SU-DHL-6 (cell line): Measurements from ENCODE around the gene KAZN.

ENCODE experiments used
- H2AFZ ChIP-seq: fragments of 200-600 bp; sonication (generic); 2 replicates; pipeline ENCODE4 v1.6.1; 2014; ENCODE audit warnings: low read depth, mild to moderate bottlenecking, moderate library complexity, mixed read lengths, antibody characterized with exemption, low read length; ENCODE audit not compliant: severe bottlenecking
- H3F3A ChIP-seq: fragments of 200-600 bp; shearing (Covaris generic); 2 replicates; pipeline ENCODE4 v1.6.0; 2016; ENCODE audit warnings: antibody characterized with exemption, mild to moderate bottlenecking; ENCODE audit not compliant: insufficient read depth
- H3K27ac ChIP-seq: fragments of 200-600 bp; sonication (generic); 2 replicates; pipeline ENCODE4 v1.5.1; 2016; ENCODE audit warnings: low read depth, mild to moderate bottlenecking, low read length, moderate library complexity, mixed read lengths
- H3K27me3 ChIP-seq: fragments of 200-600 bp; sonication (generic), shearing (Covaris generic); 2 replicates; pipeline ENCODE4 v1.6.0; 2014; ENCODE audit warnings: mild to moderate bottlenecking, low read length
- H3K36me3 ChIP-seq: fragments of 200-600 bp; sonication (generic); 2 replicates; pipeline ENCODE4 v1.6.1; 2014; ENCODE audit warnings: mild to moderate bottlenecking, low read length, mixed read lengths
- H3K4me2 ChIP-seq: fragments of 300-600, 200-600 bp; shearing (Covaris generic), sonication (generic); 2 replicates; pipeline ENCODE4 v1.6.0; 2014; ENCODE audit warnings: low read length, low read depth, mild to moderate bottlenecking; ENCODE audit not compliant: poor library complexity, severe bottlenecking
- H3K4me3 ChIP-seq: fragments of 200-600 bp; sonication (generic); 2 replicates; pipeline ENCODE4 v1.5.1; 2014; ENCODE audit warnings: antibody characterized with exemption, low read length, mild to moderate bottlenecking, mixed read lengths; ENCODE audit not compliant: insufficient read depth, poor library complexity, severe bottlenecking
- H3K79me2 ChIP-seq: fragments of 200-600 bp; sonication (generic); 2 replicates; pipeline ENCODE4 v1.6.1; 2014; ENCODE audit warnings: mild to moderate bottlenecking, low read length, moderate library complexity; ENCODE audit not compliant: insufficient read depth
- H3K9ac ChIP-seq: fragments of 200-600 bp; sonication (generic); 2 replicates; pipeline ENCODE4 v1.7.0; 2014; ENCODE audit warnings: mild to moderate bottlenecking, low read length
- H3K9me2 ChIP-seq: fragments of 200-600 bp; sonication (generic); replicated peaks from 2 replicates; pipeline ENCODE4 v1.6.1; 2014; ENCODE audit warnings: low read length; ENCODE audit not compliant: insufficient read depth
- H3K9me3 ChIP-seq: fragments of 200-600 bp; sonication (generic); 2 replicates; pipeline ENCODE4 v1.6.1; 2014; ENCODE audit warnings: low read length, mixed read lengths; ENCODE audit not compliant: insufficient read depth
- H4K20me1 ChIP-seq: fragments of 200-600 bp; sonication (generic); 2 replicates; pipeline ENCODE4 v1.6.1; 2014; ENCODE audit warnings: low read depth, mild to moderate bottlenecking, antibody characterized with exemption, low read length, moderate library complexity, mixed read lengths
- EZH2phosphoT487 ChIP-seq: fragments of 200-600 bp; sonication (generic), shearing (Covaris generic); conservative IDR thresholded peaks from 2 replicates; pipeline ENCODE4 v1.6.1; 2018; ENCODE audit warnings: mild to moderate bottlenecking, antibody characterized with exemption, low read length, moderate library complexity, mixed read lengths
- TF ChIP-seq, protein P1 (sequence below): fragments of 200-600 bp; sonication (generic); IDR thresholded peaks from one replicate; pipeline ENCODE4 v1.5.1; 2017; ENCODE audit warnings: antibody characterized with exemption, mild to moderate bottlenecking, low read length, moderate library complexity; ENCODE audit not compliant: insufficient read depth, poor library complexity, severe bottlenecking

Gene KAZN

DNA sequence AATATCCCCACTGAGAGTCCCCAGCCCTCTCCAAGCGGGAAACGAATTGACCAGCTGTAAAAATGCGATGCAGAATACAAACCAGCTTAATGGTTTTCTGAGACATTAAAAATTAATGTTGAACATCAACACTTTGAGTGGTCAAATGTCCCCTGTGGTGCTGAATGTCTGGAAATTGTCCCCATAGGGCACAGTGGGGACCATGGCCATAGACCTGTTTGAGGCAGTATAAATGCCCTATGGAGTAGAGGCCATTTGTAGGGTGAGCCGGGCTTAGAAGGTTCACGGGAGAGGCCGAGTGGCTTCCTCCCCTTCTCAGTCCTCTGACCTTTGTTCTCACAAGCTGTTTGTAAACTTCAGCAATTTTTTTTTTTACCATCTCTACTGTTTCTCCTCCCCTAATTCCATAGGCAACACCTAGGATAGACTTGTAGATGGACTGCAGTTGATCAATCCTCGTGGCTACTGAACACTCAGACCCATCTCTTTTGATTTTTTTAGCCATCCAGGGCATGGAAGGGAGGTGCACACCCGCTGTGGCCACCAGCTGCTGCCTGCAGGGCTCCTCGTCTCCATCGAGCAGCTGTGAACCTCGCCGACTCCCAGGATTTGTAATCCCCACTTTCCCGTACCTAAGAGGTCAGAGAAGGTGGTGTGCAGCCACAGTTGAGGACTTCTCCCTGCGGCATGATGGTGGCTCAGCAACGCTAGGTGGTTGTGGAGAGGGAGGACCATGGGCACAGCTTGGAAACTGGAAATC lies 41.0 kb downstream of the KAZN start:
- no peak overlapping the region for H3K27ac ChIP-seq
- no peaks in the 10 kb centered on the region for H4K20me1 ChIP-seq
- H3K4me3 ChIP-seq = no peak overlapping the region
- no peak for TF ChIP-seq EZH2phosphoT487
- TF ChIP-seq, protein P1, sequence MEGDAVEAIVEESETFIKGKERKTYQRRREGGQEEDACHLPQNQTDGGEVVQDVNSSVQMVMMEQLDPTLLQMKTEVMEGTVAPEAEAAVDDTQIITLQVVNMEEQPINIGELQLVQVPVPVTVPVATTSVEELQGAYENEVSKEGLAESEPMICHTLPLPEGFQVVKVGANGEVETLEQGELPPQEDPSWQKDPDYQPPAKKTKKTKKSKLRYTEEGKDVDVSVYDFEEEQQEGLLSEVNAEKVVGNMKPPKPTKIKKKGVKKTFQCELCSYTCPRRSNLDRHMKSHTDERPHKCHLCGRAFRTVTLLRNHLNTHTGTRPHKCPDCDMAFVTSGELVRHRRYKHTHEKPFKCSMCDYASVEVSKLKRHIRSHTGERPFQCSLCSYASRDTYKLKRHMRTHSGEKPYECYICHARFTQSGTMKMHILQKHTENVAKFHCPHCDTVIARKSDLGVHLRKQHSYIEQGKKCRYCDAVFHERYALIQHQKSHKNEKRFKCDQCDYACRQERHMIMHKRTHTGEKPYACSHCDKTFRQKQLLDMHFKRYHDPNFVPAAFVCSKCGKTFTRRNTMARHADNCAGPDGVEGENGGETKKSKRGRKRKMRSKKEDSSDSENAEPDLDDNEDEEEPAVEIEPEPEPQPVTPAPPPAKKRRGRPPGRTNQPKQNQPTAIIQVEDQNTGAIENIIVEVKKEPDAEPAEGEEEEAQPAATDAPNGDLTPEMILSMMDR = no peak
- H2AFZ ChIP-seq = no peak overlapping the region
- no peaks in the 10 kb centered on the region for H3K27me3 ChIP-seq
- H3K9me2 ChIP-seq = no peaks in the 10 kb centered on the region
- no peaks in the 10 kb centered on the region for H3F3A ChIP-seq
- H3K9me3 ChIP-seq = no peaks in the 10 kb centered on the region
- no peaks in the 10 kb centered on the region for H3K36me3 ChIP-seq
- no peak overlapping the region for H3K9ac ChIP-seq
- no peak overlapping the region for H3K4me2 ChIP-seq
- H3K79me2 ChIP-seq = no peaks in the 10 kb centered on the region

DNA sequence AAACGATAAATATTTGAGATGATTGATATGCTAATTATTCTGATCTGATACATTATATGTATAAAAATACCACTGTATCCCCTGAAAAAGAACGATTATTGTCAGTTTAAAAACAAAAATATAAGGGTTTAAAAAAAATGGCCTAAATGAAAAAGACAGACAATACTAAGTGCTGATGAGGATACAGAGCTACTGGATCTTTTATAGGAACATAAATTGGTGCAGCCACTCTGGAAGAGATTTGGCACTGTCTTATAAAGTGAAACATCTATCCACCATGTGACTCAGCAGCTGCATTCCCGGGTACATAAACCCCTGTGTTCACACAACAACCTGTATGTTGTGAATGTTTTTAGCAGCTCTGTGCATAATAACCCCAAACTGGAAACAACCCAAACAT lies 44.2 kb downstream of the KAZN start:
- no peaks in the 10 kb centered on the region for H4K20me1 ChIP-seq
- H3K27ac ChIP-seq = no peak overlapping the region

GRCh38 chr1:14646973-14647372 lies 48.5 kb downstream of the KAZN start:
- Histone ChIP-seq H3K9me2 (no peaks in the 10 kb centered on the region), H3F3A (no peaks in the 10 kb centered on the region), H4K20me1 (no peaks in the 10 kb centered on the region), H3K4me2 (no peak overlapping the region), H3K36me3 (no peaks in the 10 kb centered on the region), H3K9me3 (no peaks in the 10 kb centered on the region), H3K9ac (no peak overlapping the region), H3K4me3 (no peak overlapping the region), H3K27me3 (no peaks in the 10 kb centered on the region), H2AFZ (no peak overlapping the region), H3K27ac (no peak overlapping the region), H3K79me2 (no peaks in the 10 kb centered on the region)
- TF ChIP-seq EZH2phosphoT487 = no peak
- TF ChIP-seq, protein P1 = no peak

More for the DNA sequence above, 44.2 kb downstream of the KAZN start:
- H3K79me2 ChIP-seq = no peaks in the 10 kb centered on the region
- no peak overlapping the region for H3K4me2 ChIP-seq
- no peak overlapping the region for H2AFZ ChIP-seq
- no peaks in the 10 kb centered on the region for H3K36me3 ChIP-seq
- no peaks in the 10 kb centered on the region for H3K9me2 ChIP-seq
- H3K9ac ChIP-seq = no peak overlapping the region
- H3F3A ChIP-seq = no peaks in the 10 kb centered on the region
- no peak overlapping the region for H3K4me3 ChIP-seq
- no peaks in the 10 kb centered on the region for H3K27me3 ChIP-seq
- TF ChIP-seq EZH2phosphoT487 = no peak
- TF ChIP-seq, protein P1 = no peak
- H3K9me3 ChIP-seq = no peaks in the 10 kb centered on the region
